Measurements from ENCODE around the gene IARS1.

IARS1 gene

DNA sequence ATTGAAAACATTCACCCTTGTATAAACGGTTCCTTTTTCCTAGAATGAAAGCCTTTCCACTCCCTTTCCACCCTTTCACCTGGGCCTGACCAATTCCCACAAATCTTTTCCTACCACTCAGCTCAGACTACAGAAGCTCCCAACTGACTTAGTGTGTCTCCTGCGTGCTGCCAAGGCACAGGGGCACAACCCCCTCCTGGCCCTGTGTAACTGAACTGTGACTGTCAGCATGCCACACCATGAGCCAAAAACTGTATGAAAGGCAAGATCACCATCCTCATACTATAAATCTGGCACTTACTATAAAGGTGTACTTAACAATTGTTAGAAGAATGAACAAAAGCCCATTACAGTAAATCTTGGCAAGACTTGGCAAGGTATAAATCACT, 20.1 kb upstream of the IARS1 start:
- H3K4me3 ChIP-seq (replicated peaks; ENCODE audit: low read depth, low read length), result no peak overlapping the region
- TF ChIP-seq, protein P1, sequence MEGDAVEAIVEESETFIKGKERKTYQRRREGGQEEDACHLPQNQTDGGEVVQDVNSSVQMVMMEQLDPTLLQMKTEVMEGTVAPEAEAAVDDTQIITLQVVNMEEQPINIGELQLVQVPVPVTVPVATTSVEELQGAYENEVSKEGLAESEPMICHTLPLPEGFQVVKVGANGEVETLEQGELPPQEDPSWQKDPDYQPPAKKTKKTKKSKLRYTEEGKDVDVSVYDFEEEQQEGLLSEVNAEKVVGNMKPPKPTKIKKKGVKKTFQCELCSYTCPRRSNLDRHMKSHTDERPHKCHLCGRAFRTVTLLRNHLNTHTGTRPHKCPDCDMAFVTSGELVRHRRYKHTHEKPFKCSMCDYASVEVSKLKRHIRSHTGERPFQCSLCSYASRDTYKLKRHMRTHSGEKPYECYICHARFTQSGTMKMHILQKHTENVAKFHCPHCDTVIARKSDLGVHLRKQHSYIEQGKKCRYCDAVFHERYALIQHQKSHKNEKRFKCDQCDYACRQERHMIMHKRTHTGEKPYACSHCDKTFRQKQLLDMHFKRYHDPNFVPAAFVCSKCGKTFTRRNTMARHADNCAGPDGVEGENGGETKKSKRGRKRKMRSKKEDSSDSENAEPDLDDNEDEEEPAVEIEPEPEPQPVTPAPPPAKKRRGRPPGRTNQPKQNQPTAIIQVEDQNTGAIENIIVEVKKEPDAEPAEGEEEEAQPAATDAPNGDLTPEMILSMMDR (IDR thresholded peaks at IDR 0.05; ENCODE audit: low read depth, low read length, missing control alignments), result no peak
- no peak for DNase-seq (ENCODE audit: extremely low read depth, low read depth)

GRCh38 chr9:92312887-92313623, 19.6 kb upstream of the IARS1 start:
- no peak overlapping the region for H3K4me3 ChIP-seq (replicated peaks; ENCODE audit: low read depth, low read length)
- no peak for DNase-seq (ENCODE audit: extremely low read depth, low read depth)
- TF ChIP-seq, protein P1 (IDR thresholded peaks at IDR 0.05; ENCODE audit: low read depth, low read length, missing control alignments), result no peak

DNA sequence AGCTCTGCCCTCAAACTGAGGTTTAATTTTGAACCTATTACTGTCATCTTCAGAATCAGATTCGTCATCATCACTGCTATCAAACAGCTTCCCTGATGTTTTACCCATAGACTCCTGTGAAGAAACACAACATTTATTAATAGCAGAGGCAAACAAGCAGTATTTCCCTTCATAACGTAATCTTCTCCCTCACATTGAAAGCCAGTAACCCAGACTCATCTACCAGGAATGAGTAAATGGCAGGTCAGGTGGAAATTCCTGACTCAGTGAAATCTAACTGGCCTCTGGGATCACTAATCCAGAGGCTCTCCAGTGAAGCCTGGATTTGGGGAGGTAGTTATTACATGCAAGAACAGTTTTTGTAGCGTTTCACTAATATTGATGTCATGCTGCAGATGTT, 17.1 kb upstream of the IARS1 start:
- no peak for DNase-seq (ENCODE audit: extremely low read depth, low read depth)

DNA sequence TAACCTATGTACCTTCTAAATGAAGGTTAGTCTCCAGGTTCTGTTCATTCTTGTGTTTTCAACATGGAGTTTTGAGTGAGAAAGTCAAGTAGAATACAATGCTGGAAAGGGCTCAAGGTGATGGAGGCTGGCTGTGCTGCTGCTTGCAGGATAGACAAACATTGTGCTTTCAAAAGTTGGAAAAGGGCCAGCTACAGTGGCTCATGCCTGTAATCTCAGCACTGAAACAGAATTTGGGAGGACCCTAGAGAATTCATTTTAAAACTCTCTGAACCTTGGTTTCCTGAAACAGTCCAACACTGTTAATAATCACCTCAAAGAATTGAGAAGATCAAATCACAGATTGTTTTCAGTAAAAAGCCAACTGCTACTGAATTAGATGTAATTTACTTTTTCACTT, 15.4 kb upstream of the IARS1 start:
- H3K4me3 ChIP-seq (replicated peaks; ENCODE audit: low read depth, low read length), result no peak overlapping the region
- no peak for DNase-seq (ENCODE audit: extremely low read depth, low read depth)
- TF ChIP-seq, protein P1 (IDR thresholded peaks at IDR 0.05; ENCODE audit: low read depth, low read length, missing control alignments), result no peak

More for the DNA sequence above, 17.1 kb upstream of the IARS1 start:
- H3K4me3 ChIP-seq (replicated peaks; ENCODE audit: low read depth, low read length), result no peak overlapping the region
- TF ChIP-seq, protein P1 (IDR thresholded peaks at IDR 0.05; ENCODE audit: low read depth, low read length, missing control alignments), result no peak

GRCh38 chr9:92300936-92301335, 7.4 kb upstream of the IARS1 start:
- no peak for DNase-seq (ENCODE audit: extremely low read depth, low read depth)

DNA sequence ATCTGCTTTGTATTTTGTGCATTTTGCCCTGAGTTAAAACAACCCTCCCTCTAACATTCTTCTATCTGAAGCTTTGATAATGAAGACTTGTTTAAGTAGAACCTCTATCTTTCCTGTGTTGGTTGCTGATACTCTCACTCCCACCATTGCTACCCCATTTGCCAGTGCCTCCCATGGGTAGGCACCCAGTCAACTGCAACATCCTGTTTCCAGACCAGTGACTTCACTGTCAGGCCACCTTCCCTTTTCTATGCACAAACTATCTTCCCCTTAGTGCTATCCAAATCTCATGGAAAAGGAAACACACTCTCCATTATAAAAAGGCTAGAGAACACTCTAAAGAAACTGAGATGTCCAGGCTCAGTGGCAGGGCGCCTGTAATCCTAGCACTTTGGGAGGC, 5.6 kb upstream of the IARS1 start:
- TF ChIP-seq, protein P1 (IDR thresholded peaks at IDR 0.05; ENCODE audit: low read depth, low read length, missing control alignments), result no peak
- DNase-seq (ENCODE audit: extremely low read depth, low read depth), result no peak
- no peak overlapping the region for H3K4me3 ChIP-seq (replicated peaks; ENCODE audit: low read depth, low read length)

More at GRCh38 chr9:92300936-92301335, 7.4 kb upstream of the IARS1 start:
- no peak overlapping the region for H3K4me3 ChIP-seq (replicated peaks; ENCODE audit: low read depth, low read length)
- TF ChIP-seq, protein P1 (IDR thresholded peaks at IDR 0.05; ENCODE audit: low read depth, low read length, missing control alignments), result no peak

DNA sequence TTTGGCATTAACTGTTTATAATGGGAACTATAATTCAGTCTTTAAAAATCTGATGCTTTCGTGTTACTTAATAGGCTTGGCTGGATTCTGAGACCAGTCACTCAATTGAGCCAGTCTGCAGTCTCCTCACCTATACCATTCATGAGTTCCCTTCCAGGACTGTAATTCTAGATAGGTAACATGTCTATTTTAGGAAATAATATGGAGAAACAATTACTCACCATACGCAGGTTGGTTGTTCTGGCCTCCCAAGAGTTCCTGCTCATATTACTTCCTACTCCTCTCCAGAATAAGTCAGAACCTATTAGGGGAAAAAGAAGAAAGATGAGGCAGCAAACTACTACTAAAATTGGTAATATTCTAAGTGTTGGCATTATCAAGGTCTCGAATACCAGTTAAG, 4.5 kb upstream of the IARS1 start:
- H3K4me3 ChIP-seq (replicated peaks; ENCODE audit: low read depth, low read length), result no peak overlapping the region
- TF ChIP-seq, protein P1 (IDR thresholded peaks at IDR 0.05; ENCODE audit: low read depth, low read length, missing control alignments), result no peak

More for the DNA sequence above, 4.5 kb upstream of the IARS1 start:
- DNase-seq (ENCODE audit: extremely low read depth, low read depth), result no peak

Data from HFF-Myc (cell line).